Measurements from ENCODE around the gene ZNHIT2. TPM values are rescaled to one million over a fixed set of nuclear protein-coding genes. Genes with fewer than 3 reads are reported as not detected.

Gene ZNHIT2
- total and polyA plus RNA-seq, 10 of the 15 experiments (the other 5 are each of a cell fraction or from before 2014, with no cell fraction given): 0.24 to 20.4 (median 15.5) TPM; not detected in 1

DNA sequence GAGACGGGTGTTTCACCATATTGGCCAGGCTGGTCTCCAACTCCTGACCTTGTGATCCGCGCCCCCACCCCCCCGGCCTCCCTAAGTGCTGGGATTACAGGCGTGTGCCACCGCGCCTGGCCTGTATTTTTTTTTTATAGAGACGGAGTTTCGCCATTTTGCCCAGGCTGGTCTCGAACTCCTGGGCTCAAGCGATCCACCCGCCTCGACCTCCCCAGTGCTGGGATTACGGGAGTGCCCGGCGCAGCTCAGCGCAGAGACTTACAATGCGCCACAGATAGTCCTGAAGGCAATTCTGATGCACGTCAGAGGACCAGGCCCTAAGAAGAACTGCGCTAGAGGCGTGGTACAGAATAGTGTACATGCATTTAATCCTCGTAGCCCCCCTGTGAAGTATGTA lies 22.1 kb downstream of the ZNHIT2 start (continued):
- TF ChIP-seq TCF12 (IDR thresholded peaks at IDR 0.05; ENCODE audit: low read depth, low read length) (no peak), SREBF2 (IDR thresholded peaks at IDR 0.05; ENCODE audit: low read length) (no peak), POLR2A (IDR thresholded peaks at IDR 0.05; ENCODE audit: low read depth, low read length) (no peak), CBX3 (IDR thresholded peaks at IDR 0.05; ENCODE audit: borderline replicate concordance, low read depth) (no peak), BHLHE40 (IDR thresholded peaks at IDR 0.05; ENCODE audit: borderline replicate concordance in 1 of 2, low read depth in 2 of 2, low read length in 1 of 2) (no peak), JUNB (IDR thresholded peaks at IDR 0.05) (no peak)
- TF ChIP-seq, protein P1, sequence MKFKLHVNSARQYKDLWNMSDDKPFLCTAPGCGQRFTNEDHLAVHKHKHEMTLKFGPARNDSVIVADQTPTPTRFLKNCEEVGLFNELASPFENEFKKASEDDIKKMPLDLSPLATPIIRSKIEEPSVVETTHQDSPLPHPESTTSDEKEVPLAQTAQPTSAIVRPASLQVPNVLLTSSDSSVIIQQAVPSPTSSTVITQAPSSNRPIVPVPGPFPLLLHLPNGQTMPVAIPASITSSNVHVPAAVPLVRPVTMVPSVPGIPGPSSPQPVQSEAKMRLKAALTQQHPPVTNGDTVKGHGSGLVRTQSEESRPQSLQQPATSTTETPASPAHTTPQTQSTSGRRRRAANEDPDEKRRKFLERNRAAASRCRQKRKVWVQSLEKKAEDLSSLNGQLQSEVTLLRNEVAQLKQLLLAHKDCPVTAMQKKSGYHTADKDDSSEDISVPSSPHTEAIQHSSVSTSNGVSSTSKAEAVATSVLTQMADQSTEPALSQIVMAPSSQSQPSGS (IDR thresholded peaks at IDR 0.05; ENCODE audit: low read length): no peak

DNA sequence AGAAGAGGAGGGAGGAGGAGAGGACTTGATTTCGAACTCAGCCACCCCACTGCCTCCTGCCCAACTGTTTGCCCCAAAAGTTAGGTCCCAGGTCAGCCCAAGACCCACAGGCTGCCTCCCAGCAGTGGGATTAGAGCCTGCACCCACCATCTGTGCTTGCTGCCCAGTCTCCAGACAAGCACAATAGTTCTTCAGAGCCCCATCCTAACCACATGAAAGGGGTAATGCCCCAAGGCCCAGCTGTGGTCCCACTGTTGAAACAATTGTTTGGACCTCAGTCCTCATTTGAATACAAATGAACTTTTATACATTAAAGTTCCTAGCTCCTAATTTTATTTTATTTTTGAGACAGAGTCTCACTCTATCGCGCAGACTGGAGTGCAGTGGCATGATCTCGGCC lies 26.9 kb downstream of the ZNHIT2 start:
- TF ChIP-seq POLR2A (IDR thresholded peaks at IDR 0.05; ENCODE audit: low read depth, low read length): peak; percentile 40; the same call in 1 of the 2 replicates
- TF ChIP-seq SREBF2 (IDR thresholded peaks at IDR 0.05; ENCODE audit: low read length): no peak
- Histone ChIP-seq H3K27ac (ENCODE audit: control insufficient read depth, insufficient read depth) (no peak overlapping the region), H2AFZ (ENCODE audit: control insufficient read depth, low read depth, low read length) (no peak overlapping the region), H4K20me1 (ENCODE audit: control insufficient read depth, insufficient read depth) (no peaks in the 10 kb centered on the region), H3K4me3 (no peak overlapping the region), H3K79me2 (ENCODE audit: control insufficient read depth, insufficient read depth, low read length) (no peaks in the 10 kb centered on the region), H3K27me3 (replicated peaks in 1 of 2; ENCODE audit: control insufficient read depth in 2 of 2, insufficient read depth in 2 of 2, low read length in 1 of 2) (no peaks in the 10 kb centered on the region), H3K4me1 (ENCODE audit: control insufficient read depth, insufficient read depth, low read length) (no peaks in the 10 kb centered on the region), H3K9me3 (replicated peaks; ENCODE audit: control insufficient read depth, insufficient read depth, low read length) (no peaks in the 10 kb centered on the region), H3K9ac (ENCODE audit: control insufficient read depth, insufficient read depth, low read length) (no peak overlapping the region), H3K4me2 (ENCODE audit: control insufficient read depth, insufficient read depth) (no peak overlapping the region), H3K36me3 (ENCODE audit: control insufficient read depth in 2 of 2, insufficient read depth in 2 of 2, low read length in 1 of 2) (peaks cover 5 to 11% of the 10 kb centered on the region in 2 experiments)
- 95% methylated on average over 4 of the region's 4 CpGs for WGBS (ENCODE audit: insufficient coverage, insufficient replicate concordance, low lambda C conversion rate, missing lambda C conversion rate)
- intact Hi-C loops (cut with micrococcal nuclease; ENCODE audit: unreplicated experiment) (no loop called here), in situ Hi-C loops (cut with MboI) (no loop called here)
- CTCF ChIA-PET: interaction anchor here (0.7 to 2.1 kb wide), 3 partner anchors 12 to 244 kb away, joined by 3 to 6 read pairs (median 5); no protein-coding TSS in a partner anchor
- POLR2A ChIA-PET: interaction anchor here (0.9 to 1.7 kb wide), 4 partner anchors 11 to 241 kb away, joined by 4 to 7 read pairs (median 4); partner anchors contain the start of genes ARL2 and SAC3D1
- RAD21 ChIA-PET (ENCODE audit: unreplicated experiment): no interaction called here
- no TSS peak for BruUV-seq (replicated peaks)
- FAIRE-seq: no peak
- SMC1A ChIA-PET (ENCODE audit: uncharacterized antibody, unreplicated experiment): interaction anchor here (1.0 to 2.2 kb wide), 4 partner anchors 11 to 77 kb away, joined by 3 to 5 read pairs (median 3); partner anchors contain the start of gene ARL2
- ATAC-seq: no peak
- no peak for DNase-seq (ENCODE audit: low read depth, low spot score)

Data from GM12878 (cell line).